SW 1271 (cell line): ENCODE measurements around the gene METTL24.
"Not testable (repeated sequence)": the region's sequence is repeated elsewhere in the genome, so short reads cannot be mapped to it uniquely, and the experiment has no call there.

Experiments used
- DNase-seq, 2 experiments: peaks; one replicate each; lab custom pipeline; 2025; lab: John Stamatoyannopoulos, UW

Gene METTL24

DNA sequence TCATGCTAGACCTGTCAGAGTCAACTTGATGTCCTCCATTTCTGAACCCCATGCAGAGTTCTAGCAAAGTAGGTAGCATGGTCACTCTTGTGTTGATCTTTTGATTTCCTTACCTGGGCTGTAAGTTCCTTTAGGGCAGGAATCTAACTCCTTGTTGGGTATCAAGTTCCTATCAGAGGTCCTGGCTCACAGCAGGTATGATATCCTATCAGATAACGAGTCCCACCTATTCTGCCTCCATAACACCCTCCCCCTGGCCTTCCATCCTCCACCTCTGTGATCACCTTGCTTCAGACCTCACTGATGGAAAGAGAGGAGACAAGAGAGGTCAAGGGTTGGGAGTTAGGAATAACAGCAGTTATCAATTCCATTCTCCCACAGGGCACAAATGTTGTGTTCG is 101.8 kb downstream of the METTL24 start:
- DNase-seq: no peak

DNA sequence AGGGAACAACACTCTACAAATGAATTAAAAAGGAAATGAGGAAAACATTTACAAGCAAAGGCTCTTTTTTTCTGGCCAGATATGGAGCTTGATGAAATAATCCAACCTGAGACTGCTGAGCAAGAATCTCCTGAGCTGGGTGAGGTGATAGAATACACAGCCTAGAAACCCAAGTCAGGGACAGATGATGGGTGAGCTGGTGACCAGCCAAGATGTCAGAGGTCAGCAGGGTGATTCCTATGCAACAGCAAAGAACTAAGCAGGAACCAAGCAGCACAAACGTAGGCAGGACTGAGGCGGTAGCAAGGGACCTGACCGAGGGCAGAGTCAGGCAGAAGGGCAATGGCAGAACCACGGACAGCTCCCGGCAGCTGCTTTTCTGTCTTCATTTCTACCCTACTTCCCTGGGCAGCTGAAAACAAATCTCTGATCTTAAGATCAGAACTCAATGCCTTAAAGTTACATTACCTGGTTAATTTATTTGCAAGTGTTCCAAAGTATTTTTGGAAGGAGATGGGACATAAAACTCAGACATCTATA is 102.9 kb downstream of the METTL24 start:
- no peak for DNase-seq

DNA sequence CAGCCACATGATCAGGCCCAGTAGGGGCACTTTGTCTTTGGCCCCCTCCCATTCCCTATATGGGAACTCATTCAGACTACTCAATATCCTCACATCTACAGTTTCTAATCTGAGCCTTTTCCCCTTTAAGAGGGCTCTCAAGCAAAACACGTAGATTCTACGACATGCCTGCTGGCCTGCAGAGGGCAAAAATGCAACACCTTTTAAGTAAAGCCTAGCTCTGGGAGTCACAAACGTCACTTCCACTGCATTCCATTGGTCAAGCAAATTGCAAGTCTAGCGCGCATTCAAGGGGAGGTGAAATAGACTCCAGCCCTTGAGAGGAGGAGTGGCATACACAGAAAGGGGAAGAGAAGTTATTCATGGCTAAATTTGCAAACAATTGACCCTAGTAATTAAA is 107.3 kb downstream of the METTL24 start:
- no peak for DNase-seq

DNA sequence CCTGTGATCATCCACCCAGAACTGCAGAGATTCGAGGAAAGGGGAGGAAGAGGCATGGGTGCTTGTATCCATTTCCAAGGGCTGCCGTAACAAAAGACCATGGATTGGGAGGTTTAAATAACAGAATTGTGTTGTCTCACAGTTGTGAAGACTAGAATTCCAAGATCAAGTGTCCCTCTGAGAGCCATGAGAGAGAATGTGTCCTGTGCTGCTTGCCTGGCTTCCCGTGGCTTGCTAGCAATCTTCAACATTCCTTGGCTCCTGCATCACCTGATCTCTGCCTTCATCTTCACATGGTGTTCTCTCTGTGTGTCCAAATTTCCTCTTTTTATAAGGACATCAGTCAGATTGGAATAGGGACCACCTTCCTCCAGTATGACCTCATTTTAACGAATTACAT is 108.1 kb downstream of the METTL24 start:
- DNase-seq: no peak

DNA sequence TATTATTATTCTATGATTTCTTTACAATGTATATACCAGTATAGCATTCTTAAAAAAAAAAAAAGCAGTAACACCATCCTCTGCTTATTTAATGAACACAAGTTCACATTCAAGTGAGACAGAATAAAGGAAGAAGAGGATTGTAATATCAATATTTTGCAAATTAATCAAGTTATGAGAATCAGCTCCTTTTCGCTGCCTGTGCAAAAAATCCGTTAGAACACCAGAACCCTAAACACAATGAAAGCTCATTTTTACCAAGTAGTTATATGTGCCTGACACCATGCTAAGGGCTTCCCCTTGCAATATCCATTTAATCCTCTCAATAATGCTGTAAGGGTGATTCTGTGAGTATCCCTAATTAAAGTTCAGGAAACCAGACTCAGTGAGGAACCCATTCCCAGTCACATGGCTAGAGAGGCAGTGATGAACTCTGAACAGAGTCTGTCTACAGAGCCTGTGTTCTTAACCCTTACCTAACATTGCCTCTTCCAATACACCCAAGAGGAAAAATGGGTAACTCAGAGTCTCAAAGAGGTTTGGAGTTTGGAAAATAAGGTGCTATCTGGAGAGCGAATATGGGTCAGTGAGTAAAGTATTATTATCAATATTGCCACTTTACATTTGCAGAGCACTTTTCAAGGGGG is 111.1 kb downstream of the METTL24 start:
- no peak for DNase-seq

DNA sequence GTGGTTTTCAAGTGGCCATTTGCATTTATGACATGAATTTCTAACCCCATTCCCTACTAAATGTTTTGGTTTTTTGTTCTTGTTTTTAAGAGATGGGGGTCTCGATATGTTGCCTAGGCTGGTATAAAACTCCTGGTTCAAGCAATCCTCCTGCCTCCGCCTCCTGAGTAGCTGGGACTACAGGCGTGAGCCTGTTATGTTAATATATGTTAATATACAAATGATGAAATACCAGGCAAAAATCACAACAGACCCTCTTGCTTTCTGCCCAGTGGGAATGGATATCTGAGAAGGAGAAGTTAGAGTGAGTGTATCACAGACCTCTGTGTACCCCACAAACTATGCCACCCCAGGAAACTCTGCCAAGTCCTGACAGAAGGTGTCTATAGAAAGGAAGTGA is 111.8 kb downstream of the METTL24 start:
- DNase-seq: no peak

DNA sequence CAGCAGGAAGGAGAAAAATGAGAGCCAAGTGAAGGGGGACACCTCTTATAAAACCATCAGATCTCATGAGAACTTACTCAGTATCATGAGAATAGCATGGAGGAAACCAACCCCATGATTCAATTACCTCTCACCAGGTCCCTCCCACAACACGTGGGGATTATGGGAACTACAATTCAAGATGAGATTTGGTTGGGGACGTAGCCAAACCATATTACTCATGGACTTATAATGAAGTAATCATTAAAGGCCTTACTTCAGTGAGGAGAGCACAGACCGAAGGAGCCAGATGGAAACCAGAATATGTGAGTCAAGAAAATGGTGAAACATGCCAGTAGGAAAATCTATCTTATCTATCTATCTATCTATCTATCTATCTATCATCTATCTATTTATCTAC is 113.5 kb downstream of the METTL24 start:
- not testable (repeated sequence) for DNase-seq

DNA sequence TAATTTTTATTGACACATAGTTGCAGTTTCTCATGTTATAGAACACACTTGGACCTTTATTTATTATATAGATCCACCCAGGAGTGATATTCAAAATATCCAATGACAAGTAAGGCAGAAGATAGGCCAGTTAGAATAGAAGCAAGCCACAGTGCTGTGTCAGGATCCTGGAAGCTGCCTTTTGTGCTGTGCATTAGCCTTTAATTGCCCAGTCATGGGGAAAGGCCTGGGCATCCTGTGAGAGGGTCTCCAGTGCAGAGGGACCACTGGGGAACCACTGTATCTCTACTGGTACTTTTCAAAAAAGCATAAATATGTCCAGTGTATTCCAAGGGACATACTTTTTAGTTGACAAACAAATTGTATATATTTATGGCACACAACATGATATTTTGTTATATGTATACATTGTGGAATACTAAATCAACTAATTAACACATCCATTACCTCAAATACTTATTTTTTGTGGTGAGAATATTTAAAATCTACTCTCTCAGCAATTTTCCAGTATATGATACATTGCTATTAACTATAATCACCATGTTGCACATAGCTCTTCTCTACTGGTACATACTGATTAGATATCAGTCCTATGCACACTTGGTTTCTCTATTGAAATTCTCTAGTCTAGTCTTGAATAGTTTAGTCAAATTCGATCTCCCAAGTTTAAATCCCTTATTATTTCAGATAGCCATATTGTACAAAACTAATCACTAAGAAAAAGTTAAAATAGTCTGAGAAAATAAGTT is 118.4 kb downstream of the METTL24 start:
- DNase-seq: no peak

DNA sequence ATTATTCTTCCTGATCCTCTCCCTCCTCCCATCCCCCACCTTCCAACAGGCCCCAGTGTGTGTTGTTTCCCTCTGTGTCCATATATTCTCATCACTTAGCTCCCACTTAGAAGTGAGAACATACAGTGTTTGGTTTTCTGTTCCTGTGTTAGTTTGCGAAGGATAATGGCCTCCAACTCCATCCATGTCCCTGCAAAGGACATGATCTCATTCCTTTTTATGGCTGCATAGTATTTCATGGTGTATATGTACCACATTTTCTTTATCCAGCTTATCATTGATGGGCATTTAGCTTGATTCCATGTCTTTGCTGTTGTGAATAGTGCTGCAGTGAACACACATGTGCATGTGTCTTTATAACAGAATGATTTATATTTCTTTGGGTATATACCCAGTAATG is 122.1 kb downstream of the METTL24 start:
- not testable (repeated sequence) for DNase-seq

DNA sequence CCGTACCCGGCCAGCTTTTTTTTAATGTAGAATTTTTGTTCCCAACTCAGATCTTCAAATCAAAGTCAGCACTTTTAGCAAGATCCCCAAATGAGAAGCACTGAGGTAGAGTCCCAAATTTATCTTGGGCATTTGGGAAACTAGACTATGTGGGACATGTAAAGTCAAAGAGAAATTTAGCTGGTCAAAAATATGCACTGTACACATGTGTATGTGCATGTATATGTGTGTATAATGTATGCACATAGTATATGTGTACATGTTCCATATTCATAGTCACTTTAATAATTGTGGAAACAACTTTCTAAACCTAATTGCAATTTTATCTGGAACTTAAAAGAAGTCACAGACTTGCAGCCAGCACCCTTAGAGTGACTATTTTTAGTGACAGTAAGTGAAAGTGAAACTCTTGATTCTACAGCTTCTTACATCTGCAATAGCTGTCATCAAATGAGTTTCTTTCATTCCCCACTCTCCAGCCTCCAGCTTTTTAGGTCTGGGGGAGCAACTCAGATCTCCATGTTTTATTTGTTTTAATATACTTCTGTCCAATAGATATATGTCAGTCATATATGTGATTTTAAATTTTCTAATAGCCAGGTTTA is 124.3 kb downstream of the METTL24 start:
- peak in 1 of 2 experiments; percentile 16 for DNase-seq

DNA sequence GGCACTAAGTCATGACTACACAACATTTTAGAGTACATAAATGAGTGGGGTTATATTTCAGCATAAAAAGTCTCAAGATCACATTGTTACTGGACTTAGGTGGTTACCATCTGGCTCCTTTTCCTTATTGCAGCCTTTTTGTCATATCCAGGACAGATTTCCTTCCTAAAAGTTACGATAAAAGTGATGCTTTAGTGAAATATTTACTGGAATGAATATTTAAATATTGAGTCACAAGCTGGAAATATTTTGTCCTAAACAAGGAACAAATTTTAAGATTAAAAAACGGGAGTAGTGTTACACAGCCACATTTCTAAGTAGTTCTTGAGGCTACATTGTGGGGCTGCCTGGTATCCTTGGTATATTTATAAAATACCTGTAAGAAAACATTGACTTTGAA is 125.7 kb downstream of the METTL24 start:
- no peak for DNase-seq

DNA sequence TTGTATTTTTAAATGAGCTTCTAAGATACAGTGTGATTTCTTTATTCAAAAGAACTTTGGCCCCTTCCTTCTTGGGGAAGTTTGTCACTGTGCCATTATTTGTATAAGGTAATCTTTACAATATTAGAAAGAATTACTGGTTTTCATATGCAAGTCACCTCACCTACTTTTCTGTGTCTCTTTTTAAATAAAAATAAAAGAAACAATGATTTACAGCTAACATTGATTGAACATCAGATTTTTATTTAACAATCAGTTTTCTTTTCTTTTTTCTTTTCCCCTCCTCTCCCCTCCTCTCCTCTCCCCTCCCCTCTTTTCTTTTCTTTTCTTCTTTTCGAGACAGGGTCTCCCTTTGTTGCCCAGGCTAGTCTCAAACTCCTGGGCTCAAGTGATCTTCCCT is 131.9 kb downstream of the METTL24 start:
- no peak for DNase-seq

DNA sequence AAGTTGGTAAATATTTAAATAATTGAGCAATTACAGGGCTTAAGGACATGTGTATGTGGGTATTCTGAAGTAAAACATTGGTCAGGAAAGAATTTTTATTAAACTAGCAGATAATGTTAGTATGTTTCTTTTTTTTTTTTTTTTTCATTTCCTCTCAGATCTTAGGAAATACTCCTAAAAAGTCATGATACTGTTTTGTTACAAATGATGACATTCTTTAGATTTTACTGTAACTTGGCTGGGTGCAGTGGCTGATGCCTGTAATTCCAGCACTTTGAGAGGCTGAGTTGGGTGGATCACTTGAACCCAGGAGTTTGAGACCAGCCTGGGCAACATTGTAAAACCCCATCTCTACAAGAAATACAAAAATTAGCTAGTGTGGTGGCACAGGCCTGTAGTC is 136.4 kb downstream of the METTL24 start:
- no peak for DNase-seq

DNA sequence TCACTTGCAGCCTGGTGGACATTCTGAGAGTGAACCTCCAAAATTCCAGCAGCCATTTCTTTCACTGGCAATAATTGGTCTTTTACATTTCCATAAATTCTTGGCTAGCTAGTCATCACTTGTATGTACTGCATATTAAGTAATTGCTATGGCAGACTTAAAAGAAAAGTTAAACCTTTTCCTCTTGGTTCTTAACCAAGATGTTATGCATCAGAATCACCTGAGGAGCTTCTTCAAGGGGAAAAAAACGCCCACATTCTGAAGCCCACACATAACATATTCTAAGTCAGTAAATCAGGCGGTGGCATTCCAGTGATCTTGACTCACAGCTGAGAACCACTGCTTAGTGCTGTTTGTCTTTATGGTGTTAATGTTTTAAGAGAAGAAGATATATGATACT is 140.9 kb downstream of the METTL24 start:
- DNase-seq: no peak

DNA sequence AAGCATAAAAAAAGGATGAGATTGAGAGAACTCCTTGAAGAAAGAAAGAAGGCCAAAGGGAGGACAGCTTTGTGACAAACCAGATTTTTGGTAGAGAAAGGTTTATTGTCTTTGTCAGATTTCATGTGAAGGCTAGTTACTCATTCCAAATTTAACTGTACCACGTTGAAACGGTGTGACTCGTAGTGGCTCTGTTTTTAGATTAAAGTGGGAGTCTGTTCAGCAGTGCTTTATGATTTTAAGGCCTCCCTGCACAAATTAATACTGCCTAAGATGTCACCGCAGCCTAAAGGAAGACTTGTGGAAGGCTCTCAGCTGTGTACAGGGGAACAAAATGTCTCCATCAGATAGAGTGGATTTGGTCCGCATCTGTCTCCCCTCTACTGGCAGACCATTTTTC is 142.0 kb downstream of the METTL24 start:
- DNase-seq: no peak

DNA sequence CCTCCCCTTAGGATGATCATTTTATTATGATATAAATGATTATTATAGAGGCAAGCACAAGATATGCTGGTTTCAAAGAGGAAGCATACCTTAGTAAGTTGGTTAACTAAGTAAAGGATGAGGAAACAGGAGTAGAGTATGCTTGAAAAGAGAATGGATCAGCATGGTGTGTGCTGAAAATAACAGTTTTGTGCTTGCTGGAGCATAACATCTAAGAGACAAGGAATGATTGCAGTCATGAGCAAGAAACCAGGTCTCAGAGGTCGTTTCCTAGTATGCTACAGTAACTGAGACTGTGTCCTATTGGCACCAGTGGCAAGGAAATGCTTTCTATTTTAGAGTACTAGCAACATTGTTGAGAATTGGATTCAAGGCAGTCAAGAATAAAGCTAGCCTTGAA is 143.8 kb downstream of the METTL24 start:
- no peak for DNase-seq

DNA sequence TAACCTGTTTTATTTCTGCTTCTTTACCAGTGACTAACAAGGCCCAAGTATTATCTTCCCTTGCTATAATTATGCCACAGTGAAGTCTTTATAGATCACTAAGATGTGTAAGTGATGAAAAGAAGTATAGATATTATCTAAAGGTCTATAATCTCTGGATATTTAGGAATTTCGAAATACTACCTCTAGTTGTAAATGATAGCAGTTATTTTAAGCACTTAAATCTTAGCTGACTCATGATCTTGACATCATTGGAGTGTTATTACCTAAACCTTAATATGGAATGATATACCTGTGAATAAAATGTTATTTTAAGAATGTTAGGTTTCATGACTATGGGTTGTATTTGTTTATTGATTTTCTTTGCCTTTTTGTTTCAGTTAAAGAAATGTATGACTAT is 146.4 kb downstream of the METTL24 start:
- no peak for DNase-seq

DNA sequence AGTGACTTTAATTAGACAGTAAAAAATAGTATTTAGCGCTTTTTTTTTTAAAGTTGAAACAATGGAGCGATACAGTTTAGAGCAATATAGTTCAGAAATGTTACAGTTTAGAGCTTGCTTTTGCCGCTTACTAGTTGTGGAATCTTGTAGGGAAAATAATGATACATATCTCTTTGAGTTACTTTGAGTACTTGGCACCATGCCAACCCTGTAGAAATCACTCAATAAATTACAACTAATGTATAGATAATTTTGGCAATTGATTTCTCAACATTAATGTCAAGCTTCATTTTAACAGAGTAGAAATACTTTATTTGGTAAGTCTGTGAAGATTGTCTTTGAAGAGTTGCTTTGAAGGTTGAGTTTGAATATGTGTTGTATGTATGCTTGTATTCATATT is 150.5 kb downstream of the METTL24 start:
- DNase-seq: no peak

DNA sequence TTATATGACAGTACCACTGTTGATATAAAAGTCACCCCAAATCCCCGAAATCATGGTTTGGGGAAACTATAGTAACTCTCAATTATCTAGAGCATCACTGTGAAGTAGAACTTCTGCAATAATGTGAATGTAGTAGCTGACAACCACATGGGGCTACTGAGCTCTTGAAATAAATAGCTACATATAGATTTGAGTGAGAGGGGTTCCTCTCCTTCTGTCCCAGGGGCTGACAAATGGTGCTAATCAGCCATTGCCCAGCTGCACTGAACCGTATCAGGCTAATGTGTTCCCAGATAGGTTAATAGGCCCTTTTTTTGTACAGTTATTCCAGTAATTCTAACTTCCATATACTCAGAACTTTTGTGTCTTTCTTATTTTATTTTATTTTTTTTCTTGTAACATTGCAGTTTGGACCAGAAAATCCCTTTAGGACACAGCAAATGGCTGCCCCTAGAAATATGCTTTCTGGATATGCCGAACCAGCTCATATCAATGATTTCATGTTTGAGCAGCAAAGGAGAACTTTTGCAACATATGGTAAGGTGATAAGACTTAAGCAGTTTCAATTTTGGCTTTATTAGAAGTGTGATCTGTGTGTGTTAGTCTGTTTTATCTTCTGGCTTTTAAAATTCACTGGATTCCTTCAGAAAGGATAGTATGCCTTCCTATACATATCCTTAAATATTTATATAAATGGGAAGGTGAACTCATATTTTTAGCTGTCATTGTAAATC is 156.8 kb downstream of the METTL24 start:
- DNase-seq: no peak

DNA sequence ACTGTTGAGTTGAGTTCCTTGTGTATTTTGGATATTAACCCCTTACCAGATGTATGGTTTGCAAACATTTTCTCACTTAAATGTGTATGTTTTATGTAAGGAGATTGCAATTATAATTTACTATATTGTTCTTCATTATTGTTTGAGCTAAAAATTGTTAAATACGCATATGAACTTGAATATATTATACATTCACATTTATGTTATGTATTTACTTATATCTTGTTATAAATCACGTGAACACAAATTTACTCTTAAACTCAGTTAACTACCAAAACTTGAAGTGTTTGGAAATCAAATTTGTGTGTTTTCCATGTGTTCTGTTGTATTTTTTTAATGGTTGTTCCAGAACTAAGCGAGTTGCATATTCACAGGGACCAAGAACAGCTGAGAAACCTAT is 159.6 kb downstream of the METTL24 start:
- no peak for DNase-seq

DNA sequence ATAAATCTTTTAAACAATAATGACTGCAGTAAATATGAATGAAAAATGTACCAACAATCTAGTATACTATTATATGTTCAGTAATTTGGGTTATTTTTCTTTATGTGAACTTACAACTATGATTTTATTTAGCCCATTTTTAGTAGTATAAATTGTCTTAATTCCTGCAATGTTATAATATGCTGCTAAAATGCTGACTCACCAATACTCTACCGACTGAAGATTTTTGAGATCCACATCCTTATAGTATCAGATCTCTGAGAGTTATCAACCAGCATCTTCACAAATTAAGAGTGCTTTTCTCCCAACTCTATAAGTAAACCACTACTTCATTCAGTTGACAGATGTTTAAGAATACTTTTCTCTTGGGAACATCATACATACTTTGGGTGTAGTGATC is 161.3 kb downstream of the METTL24 start:
- DNase-seq: no peak

DNA sequence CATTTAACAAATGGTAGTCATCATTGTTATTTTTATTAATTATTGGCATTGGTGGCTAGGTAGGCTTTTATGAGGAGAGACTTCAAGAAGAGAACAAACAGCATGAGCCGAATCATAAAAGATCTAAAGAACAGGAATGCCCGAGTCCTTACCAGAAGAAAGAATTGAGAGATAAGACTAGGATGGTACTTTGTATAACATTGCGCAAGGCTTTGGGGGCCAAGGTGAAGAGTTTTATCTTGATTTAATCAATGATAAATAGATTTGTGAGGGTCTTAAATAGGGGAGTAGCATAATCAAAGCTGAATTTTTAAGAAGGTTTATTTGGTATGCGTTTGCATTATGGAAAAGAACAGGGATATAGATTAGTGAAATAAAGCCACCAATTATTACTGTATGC is 162.5 kb downstream of the METTL24 start:
- no peak for DNase-seq
